ENCODE results near the gene MELTF.

GRCh38 chr3:196975349-196975748 lies 54.3 kb downstream of the MELTF start:
- TF ChIP-seq CTCF (IDR thresholded peaks at IDR 0.05) (no peak), POLR2A (IDR thresholded peaks at IDR 0.05) (no peak)

Measured in Peyer's patch (tissue), 4 donors.